ENCODE measurements around the gene ATP5MC3.

GRCh38 chr2:175205523-175205922 lies 24.0 kb upstream of the ATP5MC3 start:
- TF ChIP-seq CTCF (IDR thresholded peaks at IDR 0.05) = no peak
- TF ChIP-seq EP300 (IDR thresholded peaks at IDR 0.05) = no peak
